Measurements from ENCODE around the gene SLC37A3.

Gene SLC37A3

DNA sequence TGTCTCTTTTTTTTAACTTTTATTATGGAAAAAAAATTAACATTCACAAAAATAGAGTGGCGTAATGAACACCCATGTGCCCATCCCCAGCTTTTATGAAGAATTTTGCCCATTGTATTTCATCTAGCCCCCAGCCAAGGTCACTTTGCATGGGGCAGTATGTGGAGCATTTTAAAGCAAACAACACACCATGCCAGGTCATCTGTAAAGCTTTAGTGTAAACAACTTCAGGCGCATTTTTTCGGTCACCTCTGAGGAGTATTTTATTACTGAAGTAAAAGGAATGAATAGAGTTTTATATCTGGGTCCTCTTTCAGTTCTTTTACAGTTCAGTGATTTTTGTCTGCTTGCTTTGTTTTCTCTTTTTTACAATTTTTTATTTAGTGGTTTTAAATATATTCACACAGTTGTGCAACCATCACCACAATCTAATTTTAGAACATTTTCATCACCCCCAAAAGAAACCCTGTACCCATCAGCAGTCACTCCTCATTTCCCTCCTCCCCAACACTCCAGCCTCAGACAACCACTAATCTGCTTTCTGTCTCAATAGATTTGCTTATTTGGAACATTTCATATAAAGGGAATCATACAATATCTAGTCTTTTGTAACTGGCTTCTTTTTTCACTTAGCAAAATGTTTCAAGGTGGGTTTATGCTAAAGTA is 87.9 kb downstream of the SLC37A3 start:
- DNase-seq: no peak

- DNase-seq: no peak
These were observed 90.3 kb downstream of the SLC37A3 start for GRCh38 chr7:140308060-140308459.

- DNase-seq: no peak
These were observed 94.0 kb downstream of the SLC37A3 start for GRCh38 chr7:140304191-140304799.

GRCh38 chr7:140300243-140301136 is 97.8 kb downstream of the SLC37A3 start:
- no peak for DNase-seq

- no peak for DNase-seq
These were observed 100.1 kb downstream of the SLC37A3 start for GRCh38 chr7:140298213-140298612.

GRCh38 chr7:140297192-140297591 is 101.1 kb downstream of the SLC37A3 start:
- no peak for DNase-seq

DNA sequence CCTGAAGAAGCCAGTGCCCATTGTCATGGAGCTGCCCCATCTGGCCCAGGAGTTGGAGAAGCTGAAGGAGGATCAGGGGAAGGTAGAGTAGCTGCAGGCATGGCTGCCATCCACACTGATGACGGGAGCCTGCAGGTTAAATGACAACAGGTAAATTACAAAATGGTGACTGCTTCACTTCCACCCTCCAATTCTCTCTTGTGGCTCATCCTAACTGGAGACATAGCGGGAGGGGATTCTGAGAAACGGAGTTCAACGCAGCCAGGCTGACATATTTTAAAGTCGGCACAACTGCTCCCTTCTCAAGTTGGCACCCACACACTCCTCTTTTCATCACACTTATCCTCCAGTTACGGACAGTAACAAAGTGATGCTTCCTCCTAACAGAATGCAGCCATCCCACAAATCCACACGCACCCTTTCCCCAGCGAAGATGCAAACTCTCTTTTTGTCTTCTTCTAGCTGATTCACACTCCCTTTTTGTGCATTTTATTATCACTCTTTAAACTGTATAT is 103.0 kb downstream of the SLC37A3 start:
- no peak for DNase-seq

GRCh38 chr7:140294454-140294853 is 103.9 kb downstream of the SLC37A3 start:
- no peak for DNase-seq

DNA sequence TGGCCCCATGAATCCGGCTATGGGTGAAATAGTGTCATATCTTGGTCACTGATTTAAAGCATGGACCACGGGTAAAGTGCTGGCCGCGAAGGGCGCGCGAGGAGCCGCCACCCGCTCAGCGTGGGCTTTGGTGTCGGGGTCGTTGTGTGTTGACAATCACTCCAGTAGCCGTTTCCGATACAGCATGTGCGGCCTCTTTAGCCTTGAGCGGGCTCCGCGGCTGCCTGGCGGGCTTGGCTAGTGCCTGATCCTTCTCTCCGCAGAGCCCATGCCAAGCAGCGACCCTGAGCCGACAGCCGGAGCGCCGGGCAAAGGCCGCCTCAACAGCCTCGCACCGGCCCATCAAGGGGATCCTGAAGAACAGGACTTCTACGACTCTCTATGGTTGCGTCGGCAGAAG is 105.9 kb downstream of the SLC37A3 start:
- DNase-seq: no peak

- no peak for DNase-seq
These were observed 108.5 kb downstream of the SLC37A3 start for GRCh38 chr7:140289804-140290203.

DNA sequence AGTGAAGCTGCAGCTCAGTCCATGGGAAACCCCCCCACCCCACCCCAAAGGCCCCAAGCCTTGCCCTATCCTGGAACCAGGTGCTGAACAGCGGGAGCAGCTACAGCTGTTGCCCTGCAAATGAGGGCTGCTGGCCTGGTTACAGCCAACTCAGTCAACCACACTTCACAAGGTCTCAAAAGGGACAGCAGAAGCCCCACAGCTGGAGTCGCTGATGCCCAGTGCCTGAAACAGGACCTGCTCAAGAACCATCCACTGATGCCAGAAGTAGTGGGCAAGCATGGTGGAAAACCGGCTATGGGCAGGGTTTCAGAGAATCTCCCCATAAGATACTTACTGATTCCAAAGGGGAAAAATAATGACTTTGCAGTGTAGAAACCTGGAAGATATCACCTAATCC is 110.3 kb downstream of the SLC37A3 start:
- no peak for DNase-seq

GRCh38 chr7:140285938-140286337 is 112.4 kb downstream of the SLC37A3 start:
- no peak for DNase-seq

DNA sequence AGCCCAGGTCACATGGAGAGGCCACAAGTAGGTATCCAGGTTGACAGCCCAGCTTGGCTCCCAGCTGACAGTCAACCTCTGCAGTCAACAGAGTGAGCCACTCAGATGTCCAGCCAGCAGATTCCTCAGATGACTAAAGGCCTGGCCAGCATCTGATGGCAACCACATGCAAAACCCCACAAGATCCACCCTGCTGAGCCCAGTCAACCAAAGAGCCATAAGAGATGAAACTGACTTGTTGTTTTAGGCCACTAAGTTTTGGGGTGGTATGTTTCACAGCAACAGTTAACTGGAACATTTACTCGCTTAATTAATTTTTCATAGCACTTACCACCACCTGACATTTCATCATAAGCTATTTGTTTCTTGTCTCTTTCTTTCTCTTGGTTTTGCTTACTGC is 114.3 kb downstream of the SLC37A3 start:
- peak; percentile 11 for DNase-seq

All from kidney glomerular epithelial cell (primary cell).